Right atrium auricular region (tissue), 2 donors: Measurements from ENCODE around the gene AGO4. TPM values are rescaled to one million over a fixed set of nuclear protein-coding genes. Genes with fewer than 3 reads are reported as not detected.
A peak's percentile ranks its signal among the peaks of the same experiment; 100 is the strongest.
"Not testable (repeated sequence)": the region's sequence is repeated elsewhere in the genome, so short reads cannot be mapped to it uniquely, and the experiment has no call there.

Source experiments
- DNase-seq: peaks from one replicate; pipeline ENCODE4 v3.0.0-alpha.2; 2019; ENCODE audit warnings: low spot score
- H3K27ac ChIP-seq, 2 donors: fragments of 200-600 bp; sonication (generic); 1 replicate in 1 of 2; 2 replicates in 1 of 2; pipeline ENCODE4 v1.5.1; 2016 to 2019
- H3K27me3 ChIP-seq, 2 donors: fragments of 200-600 bp; sonication (generic); one replicate each; pipeline versions ENCODE4 v1.5.1 to v1.6.0; 2017 to 2019
- H3K36me3 ChIP-seq: fragments of 200-600 bp; sonication (generic); one replicate; pipeline ENCODE4 v1.5.1; 2016
- H3K4me1 ChIP-seq, 2 donors: fragments of 200-600 bp; sonication (generic); one replicate each; pipeline versions ENCODE4 v1.5.1 to v1.6.0; 2017 to 2019
- H3K4me3 ChIP-seq, 2 donors: fragments of 200-600 bp; sonication (generic); 1 replicate in 1 of 2; 2 replicates in 1 of 2; pipeline ENCODE4 v1.5.1; 2017 to 2019; ENCODE audit warnings: mild to moderate bottlenecking in 1 of 2, moderate library complexity in 1 of 2
- H3K9me3 ChIP-seq, 2 donors: fragments of 200-600 bp; sonication (generic); one replicate each; pipeline ENCODE4 v1.5.1; 2019
- total RNA-seq, 2 donors: library from RNA; depleted of rRNA; stranded (reverse); fragments of >200 nt; gene quantifications; one replicate each; pipeline ENCODE4 v1.1.0, GENCODE V29; 2016
- TF ChIP-seq, protein P1 (sequence below), 2 donors: fragments of 200-600 bp; sonication (generic); IDR thresholded peaks; one replicate each; pipeline ENCODE4 v1.5.1; 2019; ENCODE audit warnings: antibody characterized with exemption in 2 of 2

AGO4 gene
- total RNA-seq, 2 donors from 2014 or later: 15.7 to 16.4 TPM

DNA sequence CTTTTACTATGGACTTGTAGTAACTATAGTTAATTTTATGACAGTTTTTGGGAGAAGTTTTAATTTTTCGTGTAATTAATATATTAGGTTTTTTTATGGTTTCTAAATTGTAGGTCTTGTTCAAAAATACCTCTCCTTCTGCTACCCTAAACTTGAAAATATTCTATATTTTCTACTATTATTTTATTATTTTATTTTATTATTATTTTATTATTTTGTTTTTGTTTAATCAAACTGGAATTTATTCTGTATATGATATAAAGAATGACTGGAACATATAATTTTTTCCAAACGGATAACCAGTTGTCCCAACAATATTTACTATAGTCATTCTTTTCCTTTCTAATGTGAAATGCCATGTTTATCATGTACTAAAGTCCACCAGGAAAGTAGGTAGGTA is 17.1 kb upstream of the AGO4 start:
- Histone ChIP-seq H3K4me3 (no peak overlapping the region), H3K4me1 (no peaks in the 10 kb centered on the region), H3K27ac (no peak overlapping the region), H3K27me3 (no peaks in the 10 kb centered on the region), H3K36me3 (no peaks in the 10 kb centered on the region), H3K9me3 (no peaks in the 10 kb centered on the region)
- no peak for DNase-seq
- TF ChIP-seq, protein P1, sequence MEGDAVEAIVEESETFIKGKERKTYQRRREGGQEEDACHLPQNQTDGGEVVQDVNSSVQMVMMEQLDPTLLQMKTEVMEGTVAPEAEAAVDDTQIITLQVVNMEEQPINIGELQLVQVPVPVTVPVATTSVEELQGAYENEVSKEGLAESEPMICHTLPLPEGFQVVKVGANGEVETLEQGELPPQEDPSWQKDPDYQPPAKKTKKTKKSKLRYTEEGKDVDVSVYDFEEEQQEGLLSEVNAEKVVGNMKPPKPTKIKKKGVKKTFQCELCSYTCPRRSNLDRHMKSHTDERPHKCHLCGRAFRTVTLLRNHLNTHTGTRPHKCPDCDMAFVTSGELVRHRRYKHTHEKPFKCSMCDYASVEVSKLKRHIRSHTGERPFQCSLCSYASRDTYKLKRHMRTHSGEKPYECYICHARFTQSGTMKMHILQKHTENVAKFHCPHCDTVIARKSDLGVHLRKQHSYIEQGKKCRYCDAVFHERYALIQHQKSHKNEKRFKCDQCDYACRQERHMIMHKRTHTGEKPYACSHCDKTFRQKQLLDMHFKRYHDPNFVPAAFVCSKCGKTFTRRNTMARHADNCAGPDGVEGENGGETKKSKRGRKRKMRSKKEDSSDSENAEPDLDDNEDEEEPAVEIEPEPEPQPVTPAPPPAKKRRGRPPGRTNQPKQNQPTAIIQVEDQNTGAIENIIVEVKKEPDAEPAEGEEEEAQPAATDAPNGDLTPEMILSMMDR (IDR thresholded peaks at IDR 0.05): no peak

DNA sequence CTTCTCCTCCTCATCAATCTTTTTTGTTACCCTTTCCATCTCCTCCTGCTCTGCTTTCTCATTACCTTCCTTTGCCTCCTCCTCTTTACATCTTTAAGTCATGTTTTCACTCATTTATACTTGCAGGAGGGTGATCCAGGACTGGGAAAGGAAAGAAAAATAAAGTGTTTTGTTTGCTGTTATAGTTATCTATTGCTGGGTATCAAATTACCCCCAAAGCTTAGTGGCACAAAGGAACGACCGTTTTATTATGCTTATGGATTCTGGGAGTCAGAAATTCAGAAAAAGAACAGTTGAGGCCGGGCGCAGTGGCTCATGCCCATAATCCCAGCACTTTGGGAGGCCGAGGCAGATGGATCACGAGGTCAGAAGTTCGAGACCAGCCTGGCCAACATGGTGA is 12.5 kb upstream of the AGO4 start:
- Histone ChIP-seq H3K36me3 (no peaks in the 10 kb centered on the region), H3K27ac (no peak overlapping the region), H3K27me3 (no peaks in the 10 kb centered on the region), H3K9me3 (no peaks in the 10 kb centered on the region), H3K4me3 (no peak overlapping the region), H3K4me1 (no peaks in the 10 kb centered on the region)
- no peak for DNase-seq
- TF ChIP-seq, protein P1 (IDR thresholded peaks at IDR 0.05): no peak

- TF ChIP-seq, protein P1 (IDR thresholded peaks at IDR 0.05): no peak
- Histone ChIP-seq H3K27me3 (no peaks in the 10 kb centered on the region), H3K9me3 (no peaks in the 10 kb centered on the region), H3K4me1 (no peaks in the 10 kb centered on the region), H3K4me3 (no peak overlapping the region), H3K36me3 (no peaks in the 10 kb centered on the region), H3K27ac (no peak overlapping the region)
- DNase-seq: no peak
Observed at GRCh38 chr1:35797380-35797779, 10.4 kb upstream of the AGO4 start.

DNA sequence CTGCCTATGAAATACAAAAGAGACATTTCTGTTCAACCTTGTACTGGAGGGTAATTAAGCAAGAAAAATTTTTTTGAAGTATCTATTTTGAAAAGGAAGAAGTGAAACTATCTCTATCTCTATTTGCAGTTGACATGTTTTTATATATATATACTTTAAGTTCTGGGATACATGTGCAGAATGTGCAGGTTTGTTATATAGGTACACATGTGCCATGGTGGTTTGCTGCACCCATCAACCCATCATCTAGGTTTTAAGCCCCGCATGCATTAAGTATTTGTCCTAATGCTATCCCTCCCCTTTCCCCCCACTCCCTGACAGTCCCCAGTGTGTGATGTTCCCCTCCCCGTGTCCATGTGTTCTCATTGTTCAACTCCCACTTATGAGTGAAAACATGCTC is 9.8 kb upstream of the AGO4 start:
- not testable (repeated sequence) for H3K9me3 ChIP-seq, H3K4me3 ChIP-seq, H3K4me1 ChIP-seq, H3K36me3 ChIP-seq, DNase-seq, H3K27me3 ChIP-seq, H3K27ac ChIP-seq

- not testable (repeated sequence) for H3K36me3 ChIP-seq, DNase-seq, H3K4me1 ChIP-seq, H3K27ac ChIP-seq, H3K9me3 ChIP-seq, H3K4me3 ChIP-seq, H3K27me3 ChIP-seq
Observed at GRCh38 chr1:35800167-35800887, 7.5 kb upstream of the AGO4 start.

- no peaks in the 10 kb centered on the region for H3K36me3 ChIP-seq
- TF ChIP-seq, protein P1 (IDR thresholded peaks at IDR 0.05): no peak
- peak overlapping the region; percentile 93 to 96 for H3K27ac ChIP-seq
- no peaks in the 10 kb centered on the region for H3K27me3 ChIP-seq
- peaks cover 0 to 28% of the 10 kb centered on the region in 2 donors for H3K4me1 ChIP-seq
- no peak for DNase-seq
- H3K9me3 ChIP-seq: no peaks in the 10 kb centered on the region
- H3K4me3 ChIP-seq: peak overlapping the region; percentile 95
Observed at GRCh38 chr1:35808450-35809113, 766 bp downstream of the AGO4 start.
